NCI-H1417 treated with DMSO at 0.1 percent for 48 hours (cell line): Measurements from ENCODE around the gene YWHAG.
"Not testable (repeated sequence)": the region's sequence is repeated elsewhere in the genome, so short reads cannot be mapped to it uniquely, and the experiment has no call there.

ENCODE experiments used
- DNase-seq: peaks from one replicate; lab custom pipeline; 2025; lab: John Stamatoyannopoulos, UW

Gene YWHAG

GRCh38 chr7:76377186-76377918 is 18.6 kb upstream of the YWHAG start:
- no peak for DNase-seq

- DNase-seq: no peak
Measured at GRCh38 chr7:76375251-76375650, 16.5 kb upstream of the YWHAG start.

GRCh38 chr7:76372984-76373833 is 14.4 kb upstream of the YWHAG start:
- no peak for DNase-seq

GRCh38 chr7:76371396-76371795 is 12.6 kb upstream of the YWHAG start:
- no peak for DNase-seq

GRCh38 chr7:76369018-76369417 is 10.2 kb upstream of the YWHAG start:
- DNase-seq: no peak

GRCh38 chr7:76368190-76368589 is 9.4 kb upstream of the YWHAG start:
- DNase-seq: no peak

- no peak for DNase-seq
Measured at GRCh38 chr7:76364198-76364584, 5.4 kb upstream of the YWHAG start.

- not testable (repeated sequence) for DNase-seq
Measured at GRCh38 chr7:76363754-76364153, 5.0 kb upstream of the YWHAG start.

- no peak for DNase-seq
Measured at GRCh38 chr7:76359978-76360638, 1.3 kb upstream of the YWHAG start.

- peak; percentile 95 for DNase-seq
Measured at GRCh38 chr7:76359111-76359977, 553 bp upstream of the YWHAG start.

GRCh38 chr7:76358011-76358480 is 745 bp downstream of the YWHAG start:
- no peak for DNase-seq

GRCh38 chr7:76357475-76358010 is 1.2 kb downstream of the YWHAG start:
- DNase-seq: no peak

GRCh38 chr7:76356823-76357222 is 2.0 kb downstream of the YWHAG start:
- no peak for DNase-seq

GRCh38 chr7:76356115-76356514 is 2.7 kb downstream of the YWHAG start:
- DNase-seq: no peak

GRCh38 chr7:76354981-76355730 is 3.6 kb downstream of the YWHAG start:
- no peak for DNase-seq

- no peak for DNase-seq
Measured at GRCh38 chr7:76354516-76354915, 4.3 kb downstream of the YWHAG start.

GRCh38 chr7:76353744-76354143 is 5.0 kb downstream of the YWHAG start:
- no peak for DNase-seq

GRCh38 chr7:76352193-76352592 is 6.6 kb downstream of the YWHAG start:
- no peak for DNase-seq

GRCh38 chr7:76351372-76351771 is 7.4 kb downstream of the YWHAG start:
- DNase-seq: no peak

GRCh38 chr7:76349313-76349885 is 9.4 kb downstream of the YWHAG start:
- DNase-seq: no peak
